SHP77 treated with DMSO at 0.1 percent for 48 hours (cell line): Measurements from ENCODE around the gene CPEB4.
A peak's percentile ranks its signal among the peaks of the same experiment; 100 is the strongest.

ENCODE experiments used
- DNase-seq: peaks from one replicate; lab custom pipeline; 2025; lab: John Stamatoyannopoulos, UW

Gene CPEB4

DNA sequence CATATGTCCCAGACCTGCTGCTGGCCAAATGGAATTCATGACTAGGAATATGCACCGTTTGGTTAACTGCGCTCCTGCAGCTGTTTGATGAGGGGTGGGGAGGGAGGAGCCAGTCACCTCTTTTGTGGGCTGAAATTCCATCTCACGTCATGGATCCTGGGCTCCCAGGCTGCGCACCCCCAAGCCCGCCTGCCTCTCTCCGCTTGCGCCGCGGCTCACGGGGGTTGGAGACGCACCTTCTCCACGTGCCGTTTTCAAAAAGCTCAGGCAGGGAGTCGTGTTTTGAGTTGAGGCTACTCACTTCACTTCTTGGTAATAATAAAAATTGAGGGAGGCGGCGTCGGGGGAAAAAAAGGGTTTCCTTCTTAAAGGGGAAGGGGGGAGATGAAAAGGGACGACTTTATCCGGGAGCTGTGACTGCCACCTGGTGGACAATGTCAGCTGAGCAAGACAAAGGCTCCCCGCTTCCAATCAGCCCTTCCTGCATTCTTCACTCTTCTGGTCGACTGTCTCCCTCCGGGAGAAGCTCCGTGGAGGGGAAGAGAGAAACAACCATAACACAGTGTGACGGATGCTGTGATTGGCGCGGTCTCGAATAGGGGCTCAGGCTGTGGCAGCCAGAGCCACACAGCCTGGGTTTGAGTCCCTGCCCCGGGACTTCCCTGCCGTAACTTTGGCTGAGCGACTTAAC is 84.9 kb downstream of the CPEB4 start:
- peak; percentile 40 for DNase-seq

GRCh38 chr5:173973616-173973969 is 85.4 kb downstream of the CPEB4 start:
- no peak for DNase-seq

GRCh38 chr5:173974688-173975239 is 86.6 kb downstream of the CPEB4 start:
- no peak for DNase-seq

- DNase-seq = no peak
Observed at GRCh38 chr5:173981185-173981761, 93.1 kb downstream of the CPEB4 start.

GRCh38 chr5:173984218-173984617 is 96.1 kb downstream of the CPEB4 start:
- DNase-seq = peak; percentile 14

- DNase-seq = no peak
Observed at GRCh38 chr5:173988554-173989431, 100.6 kb downstream of the CPEB4 start, which contains the start of gene C5orf47. C5orf47 (plus strand) TSS chr5:173989170; CDS start chr5:173989264, 94 bp downstream.

DNA sequence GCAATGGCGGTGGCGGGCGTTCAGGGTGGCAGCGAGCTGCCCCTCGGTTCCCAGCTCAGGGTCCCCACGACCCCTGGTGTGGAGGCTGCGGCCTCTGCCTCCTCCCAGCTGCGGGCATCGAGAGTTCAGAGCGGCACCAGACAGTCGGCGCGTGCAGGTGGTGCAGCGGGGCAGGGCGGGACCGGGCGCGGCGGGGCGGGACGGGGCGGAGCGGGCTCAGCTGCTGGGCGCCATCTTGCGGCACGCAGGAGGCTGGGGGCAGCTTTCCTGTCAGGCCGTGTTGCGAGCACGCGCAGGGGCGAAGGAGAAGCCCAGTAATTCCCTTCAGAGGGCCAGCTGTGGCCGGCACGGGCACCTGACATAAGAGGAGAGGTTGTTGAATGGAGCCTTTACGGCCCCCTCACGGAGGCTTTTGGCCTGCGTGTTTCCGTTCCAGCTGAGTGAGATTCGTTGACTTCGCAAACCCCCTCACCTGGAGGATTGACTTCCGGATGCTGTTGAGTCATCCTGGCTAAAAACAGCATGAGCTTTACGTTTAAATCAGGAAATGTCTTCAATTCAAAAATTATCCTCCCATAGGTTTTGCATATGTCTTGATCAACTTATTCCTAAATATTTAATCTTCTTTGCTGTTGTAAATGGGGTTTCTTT is 101.4 kb downstream of the CPEB4 start:
- peak; percentile 28 for DNase-seq

- no peak for DNase-seq
Observed at GRCh38 chr5:173997331-173997730, 109.2 kb downstream of the CPEB4 start.

GRCh38 chr5:173998531-173998930 is 110.4 kb downstream of the CPEB4 start:
- DNase-seq = no peak

GRCh38 chr5:174000076-174000475 is 111.9 kb downstream of the CPEB4 start:
- no peak for DNase-seq

DNA sequence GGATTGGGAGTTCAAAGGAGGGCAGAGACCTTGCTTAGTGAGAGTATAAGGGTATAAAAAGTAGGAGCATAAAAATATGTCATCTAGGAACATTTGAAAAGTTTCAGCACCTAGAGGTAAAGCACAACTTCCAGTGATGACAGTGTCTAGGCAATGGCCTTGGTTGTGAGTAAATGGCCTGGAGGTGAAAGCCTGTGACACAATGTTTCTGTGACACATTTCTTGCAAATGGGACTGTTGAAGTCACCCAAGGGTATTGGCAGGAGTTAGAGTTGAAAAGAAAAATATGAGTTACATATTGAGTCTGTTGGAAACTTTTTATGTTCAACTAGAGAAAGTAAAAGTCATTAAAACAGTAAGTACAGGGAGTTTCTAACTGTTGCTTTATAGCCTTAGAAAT is 115.6 kb downstream of the CPEB4 start:
- no peak for DNase-seq

GRCh38 chr5:174008922-174009321 is 120.8 kb downstream of the CPEB4 start:
- DNase-seq = no peak

DNA sequence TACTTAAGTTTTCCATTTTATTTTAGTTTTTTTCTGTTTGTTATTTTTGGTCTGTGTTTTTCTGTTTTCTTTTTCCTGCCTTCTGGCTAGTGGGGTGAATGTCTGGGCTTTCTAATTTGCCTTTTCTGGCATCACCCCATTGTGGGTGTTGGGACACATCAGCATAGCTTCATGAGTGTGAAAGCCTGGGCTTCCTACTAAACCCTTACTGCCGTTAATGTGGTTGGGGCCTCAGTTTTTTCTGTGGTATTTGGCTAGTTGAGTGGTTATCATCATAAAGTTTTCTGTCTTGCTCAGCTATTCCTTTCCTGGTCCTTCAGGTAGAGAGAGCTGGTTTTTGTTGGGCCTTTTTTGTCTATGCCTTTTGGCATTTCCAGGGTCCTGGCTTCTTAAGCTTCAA is 122.2 kb downstream of the CPEB4 start:
- DNase-seq = no peak

DNA sequence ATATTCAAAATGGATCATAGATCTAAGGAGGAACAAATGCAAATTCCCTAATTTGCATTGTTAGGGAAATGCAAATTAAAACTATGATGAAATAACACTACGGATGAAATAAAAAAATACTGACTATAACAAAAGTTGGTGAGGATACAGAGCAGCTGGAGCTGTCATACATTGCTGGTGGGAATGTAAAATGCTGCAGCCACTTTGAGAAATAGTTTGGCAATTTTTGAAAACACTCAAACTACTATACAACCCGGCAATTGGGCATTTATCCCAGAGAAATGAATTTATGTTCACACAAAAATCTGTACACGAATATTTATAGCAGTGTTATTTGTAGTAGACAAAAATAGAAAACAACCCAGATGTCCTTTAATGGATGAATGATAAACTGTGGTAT is 123.3 kb downstream of the CPEB4 start:
- no peak for DNase-seq
